CD4-positive, alpha-beta memory T cell (primary cell): ENCODE data around the gene ZNF516. TPM values are rescaled to one million over a fixed set of nuclear protein-coding genes. Genes with fewer than 3 reads are reported as not detected.

ENCODE experiments used
- CTCF ChIA-PET: fragments of 350-600 bp; sonication (Branson Sonifier 250); formaldehyde crosslinking; loops from one replicate; lab custom pipeline; 2021; ENCODE audit warnings: inconsistent platforms; ENCODE audit not compliant: partially characterized antibody; lab: Charles Lee
- POLR2A ChIA-PET: fragments of 350-600 bp; sonication (Branson Sonifier 250); formaldehyde crosslinking; loops from one replicate; lab custom pipeline; 2021; ENCODE audit not compliant: partially characterized antibody; lab: Charles Lee
- DNase-seq, 5 donors: peaks; one replicate each; pipeline versions ENCODE4 v3.0.0 to v3.0.0-alpha.2; 2020 to 2022; ENCODE audit warnings: mixed read lengths in 1 of 5
- H3K27ac ChIP-seq: one replicate; pipeline ENCODE4 v1.7.0; 2013; ENCODE audit warnings: low read depth, low read length
- H3K27me3 ChIP-seq: 2 replicates; pipeline ENCODE4 v1.7.0; 2013; ENCODE audit warnings: mild to moderate bottlenecking, low read length, moderate library complexity; ENCODE audit not compliant: insufficient read depth
- H3K36me3 ChIP-seq: 2 replicates; pipeline ENCODE4 v1.7.0; 2013; ENCODE audit warnings: mild to moderate bottlenecking, low read length, moderate library complexity; ENCODE audit not compliant: insufficient read depth
- H3K4me1 ChIP-seq: 2 replicates; pipeline ENCODE4 v1.7.0; 2013; ENCODE audit warnings: mild to moderate bottlenecking, low read length, moderate library complexity; ENCODE audit not compliant: insufficient read depth
- H3K4me3 ChIP-seq, 2 donors: one replicate each; pipeline ENCODE4 v1.7.0; 2013; ENCODE audit warnings: low read length in 2 of 2, mild to moderate bottlenecking in 1 of 2
- H3K9me3 ChIP-seq, 2 donors: one replicate each; pipeline ENCODE4 v1.7.0; 2013; ENCODE audit warnings: low read length in 2 of 2, control low read depth in 1 of 2; ENCODE audit not compliant: control insufficient read depth in 1 of 2
- H3K27ac Mint-ChIP-seq, 7 donors: one replicate each; pipeline ENCODE4 v1.8.0; 2020 to 2021; ENCODE audit warnings: mixed read lengths in 7 of 7, mild to moderate bottlenecking in 6 of 7, inconsistent platforms in 3 of 7, moderate library complexity in 3 of 7
- H3K27me3 Mint-ChIP-seq, 2 donors: one replicate each; pipeline ENCODE4 v1.8.0; 2020 to 2021; ENCODE audit warnings: mixed read lengths in 2 of 2
- H3K36me3 Mint-ChIP-seq, 2 donors: one replicate each; pipeline ENCODE4 v1.8.0; 2020 to 2021; ENCODE audit warnings: mixed read lengths in 2 of 2, inconsistent platforms in 1 of 2, mild to moderate bottlenecking in 1 of 2
- H3K4me1 Mint-ChIP-seq, 4 donors: one replicate each; pipeline ENCODE4 v1.8.0; 2020 to 2021; ENCODE audit warnings: mixed read lengths in 4 of 4, mild to moderate bottlenecking in 1 of 4
- H3K4me3 Mint-ChIP-seq, 8 donors: one replicate each; pipeline ENCODE4 v1.8.0; 2020 to 2021; ENCODE audit warnings: mixed read lengths in 8 of 8, mild to moderate bottlenecking in 7 of 8, moderate library complexity in 6 of 8, inconsistent platforms in 3 of 8
- H3K9me3 Mint-ChIP-seq, 8 donors: one replicate each; pipeline ENCODE4 v1.8.0; 2020 to 2021; ENCODE audit warnings: mixed read lengths in 8 of 8, mild to moderate bottlenecking in 5 of 8, inconsistent platforms in 3 of 8, moderate library complexity in 1 of 8
- intact Hi-C: fragments of 100-400 bp; cut with micrococcal nuclease; formaldehyde crosslinking; loops from one replicate; pipeline ENCODE4 v1.15.1; 2023
- polyA plus RNA-seq, 2 donors: library from polyadenylated mRNA; unstranded; fragments of 300-500 nt; fragmentation: Illumina TruSeq; gene quantifications; one replicate each; pipeline ENCODE4 v1.2.3, GENCODE V29; 2021
- total RNA-seq, 2 experiments: library from RNA; stranded (reverse); gene quantifications; one replicate each; pipeline ENCODE4 v1.2.3, GENCODE V29; 2021

ZNF516 gene
- total and polyA plus RNA-seq, 4 experiments from 2014 or later, result 0.25 to 9.9 (median 4.9) TPM

- H3K4me1 Mint-ChIP-seq, result peaks cover 0 to 10% (median 4%) of the 10 kb centered on the region in 4 donors
- H3K4me3 Mint-ChIP-seq, result no peak overlapping the region
- Histone ChIP-seq H3K4me3 (no peak overlapping the region), H3K27ac (no peak overlapping the region), H3K4me1 (no peaks in the 10 kb centered on the region), H3K27me3 (no peaks in the 10 kb centered on the region), H3K9me3 (no peaks in the 10 kb centered on the region), H3K36me3 (no peaks in the 10 kb centered on the region)
- intact Hi-C loops, result no loop called here
- no peak for DNase-seq
- H3K9me3 Mint-ChIP-seq, result no peaks in the 10 kb centered on the region
- peaks cover 7% of the 10 kb centered on the region in 2 donors for H3K27me3 Mint-ChIP-seq
- CTCF ChIA-PET, result interaction anchor here (1.0 to 1.3 kb wide), 2 partner anchors 16 to 35 kb away, joined by 3 to 4 read pairs; no protein-coding TSS in a partner anchor
- POLR2A ChIA-PET, result no interaction called here
- H3K27ac Mint-ChIP-seq, result no peak overlapping the region
- peaks cover 0 to 1% of the 10 kb centered on the region in 2 donors for H3K36me3 Mint-ChIP-seq
Measured at GRCh38 chr18:76363436-76364120, 131.5 kb downstream of the ZNF516 start.

- POLR2A ChIA-PET, result no interaction called here
- intact Hi-C loops, result no loop called here
- H3K27me3 ChIP-seq, result no peaks in the 10 kb centered on the region
Measured at GRCh38 chr18:76362676-76363075, 132.4 kb downstream of the ZNF516 start.

GRCh38 chr18:76361219-76361618 is 133.8 kb downstream of the ZNF516 start:
- no peak overlapping the region for H3K27ac Mint-ChIP-seq
- Histone ChIP-seq H3K4me1 (no peaks in the 10 kb centered on the region), H3K9me3 (no peaks in the 10 kb centered on the region), H3K4me3 (no peak overlapping the region), H3K36me3 (no peaks in the 10 kb centered on the region), H3K27ac (no peak overlapping the region), H3K27me3 (no peaks in the 10 kb centered on the region)
- H3K4me1 Mint-ChIP-seq, result peaks cover 0 to 10% (median 4%) of the 10 kb centered on the region in 4 donors
- ChIA-PET CTCF (no interaction called here), POLR2A (no interaction called here)
- no peak overlapping the region for H3K4me3 Mint-ChIP-seq
- no peaks in the 10 kb centered on the region for H3K9me3 Mint-ChIP-seq
- DNase-seq, result no peak
- H3K27me3 Mint-ChIP-seq, result peaks cover 7% of the 10 kb centered on the region in 2 donors
- intact Hi-C loops, result no loop called here
- H3K36me3 Mint-ChIP-seq, result peaks cover 0 to 1% of the 10 kb centered on the region in 2 donors

More at GRCh38 chr18:76362676-76363075, 132.4 kb downstream of the ZNF516 start:
- no peak overlapping the region for H3K4me3 ChIP-seq
- H3K9me3 ChIP-seq, result no peaks in the 10 kb centered on the region
- Mint-ChIP-seq H3K36me3 (peaks cover 0 to 1% of the 10 kb centered on the region in 2 donors), H3K27ac (no peak overlapping the region), H3K27me3 (peaks cover 7% of the 10 kb centered on the region in 2 donors), H3K9me3 (no peaks in the 10 kb centered on the region), H3K4me1 (peaks cover 0 to 10% (median 4%) of the 10 kb centered on the region in 4 donors), H3K4me3 (no peak overlapping the region)
- no peak overlapping the region for H3K27ac ChIP-seq
- H3K36me3 ChIP-seq, result no peaks in the 10 kb centered on the region
- no peak for DNase-seq
- no peaks in the 10 kb centered on the region for H3K4me1 ChIP-seq
- CTCF ChIA-PET, result interaction anchor here (1.3 kb wide), 1 partner anchor 15 kb away, joined by 4 read pairs; no protein-coding TSS in a partner anchor

- no peak overlapping the region for H3K27ac ChIP-seq
- no peaks in the 10 kb centered on the region for H3K27me3 ChIP-seq
- POLR2A ChIA-PET, result no interaction called here
- no peaks in the 10 kb centered on the region for H3K9me3 Mint-ChIP-seq
- H3K4me3 Mint-ChIP-seq, result no peak overlapping the region
- intact Hi-C loops, result no loop called here
- no peaks in the 10 kb centered on the region for H3K36me3 ChIP-seq
- DNase-seq, result no peak
- no peak overlapping the region for H3K27ac Mint-ChIP-seq
- CTCF ChIA-PET, result interaction anchor here (0.7 kb wide), 1 partner anchor 1643 kb away, joined by 3 read pairs; no protein-coding TSS in a partner anchor
- H3K36me3 Mint-ChIP-seq, result peaks cover 0 to 1% of the 10 kb centered on the region in 2 donors
- H3K4me3 ChIP-seq, result no peak overlapping the region
- H3K4me1 ChIP-seq, result no peaks in the 10 kb centered on the region
- H3K9me3 ChIP-seq, result no peaks in the 10 kb centered on the region
- H3K4me1 Mint-ChIP-seq, result peaks cover 0 to 10% (median 4%) of the 10 kb centered on the region in 4 donors
- H3K27me3 Mint-ChIP-seq, result peaks cover 7% of the 10 kb centered on the region in 2 donors
Measured at GRCh38 chr18:76359909-76360308, 135.1 kb downstream of the ZNF516 start.

GRCh38 chr18:76358774-76359173 is 136.3 kb downstream of the ZNF516 start:
- POLR2A ChIA-PET, result no interaction called here
- H3K27me3 ChIP-seq, result no peaks in the 10 kb centered on the region
- no peak overlapping the region for H3K4me3 ChIP-seq
- Mint-ChIP-seq H3K27me3 (peaks cover 7% of the 10 kb centered on the region in 2 donors), H3K4me3 (no peak overlapping the region), H3K36me3 (peaks cover 0 to 1% of the 10 kb centered on the region in 2 donors), H3K4me1 (peaks cover 0 to 5% (median 0%) of the 10 kb centered on the region in 4 donors), H3K9me3 (peaks cover 0 to 2% (median 0%) of the 10 kb centered on the region in 8 donors), H3K27ac (no peak overlapping the region)
- H3K4me1 ChIP-seq, result no peaks in the 10 kb centered on the region
- H3K27ac ChIP-seq, result no peak overlapping the region
- CTCF ChIA-PET, result no interaction called here
- H3K36me3 ChIP-seq, result no peaks in the 10 kb centered on the region
- intact Hi-C loops, result no loop called here
- no peak for DNase-seq
- no peaks in the 10 kb centered on the region for H3K9me3 ChIP-seq

- Histone ChIP-seq H3K36me3 (no peaks in the 10 kb centered on the region), H3K4me1 (no peaks in the 10 kb centered on the region), H3K27me3 (no peaks in the 10 kb centered on the region), H3K4me3 (no peak overlapping the region), H3K27ac (no peak overlapping the region), H3K9me3 (no peaks in the 10 kb centered on the region)
- POLR2A ChIA-PET, result no interaction called here
- peaks cover 3 to 7% of the 10 kb centered on the region in 2 donors for H3K27me3 Mint-ChIP-seq
- peaks cover 0 to 4% (median 0%) of the 10 kb centered on the region in 8 donors for H3K9me3 Mint-ChIP-seq
- CTCF ChIA-PET, result interaction anchor here (1.1 kb wide), 1 partner anchor 12 kb away, joined by 3 read pairs; no protein-coding TSS in a partner anchor
- H3K36me3 Mint-ChIP-seq, result peaks cover 0 to 1% of the 10 kb centered on the region in 2 donors
- no peak overlapping the region for H3K4me3 Mint-ChIP-seq
- H3K27ac Mint-ChIP-seq, result no peak overlapping the region
- intact Hi-C loops, result no loop called here
- no peaks in the 10 kb centered on the region for H3K4me1 Mint-ChIP-seq
- no peak for DNase-seq
Measured at GRCh38 chr18:76357585-76358260, 137.3 kb downstream of the ZNF516 start.

GRCh38 chr18:76357174-76357573 is 137.9 kb downstream of the ZNF516 start:
- H3K9me3 Mint-ChIP-seq, result peaks cover 0 to 6% (median 0%) of the 10 kb centered on the region in 8 donors
- H3K27ac Mint-ChIP-seq, result no peak overlapping the region
- H3K36me3 Mint-ChIP-seq, result peaks cover 0 to 1% of the 10 kb centered on the region in 2 donors
- no peaks in the 10 kb centered on the region for H3K36me3 ChIP-seq
- H3K27ac ChIP-seq, result no peak overlapping the region
- H3K4me1 Mint-ChIP-seq, result no peaks in the 10 kb centered on the region
- no peak for DNase-seq
- H3K4me3 Mint-ChIP-seq, result no peak overlapping the region
- CTCF ChIA-PET, result interaction anchor here (1.1 kb wide), 1 partner anchor 11 kb away, joined by 3 read pairs; no protein-coding TSS in a partner anchor
- peaks cover 3 to 7% of the 10 kb centered on the region in 2 donors for H3K27me3 Mint-ChIP-seq
- H3K9me3 ChIP-seq, result no peaks in the 10 kb centered on the region
- POLR2A ChIA-PET, result no interaction called here
- H3K27me3 ChIP-seq, result no peaks in the 10 kb centered on the region
- H3K4me1 ChIP-seq, result no peaks in the 10 kb centered on the region
- intact Hi-C loops, result no loop called here
- H3K4me3 ChIP-seq, result no peak overlapping the region
